Gastroesophageal sphincter (tissue), 4 donors: Measurements from ENCODE around the gene ODC1. TPM values are rescaled to one million over a fixed set of nuclear protein-coding genes. Genes with fewer than 3 reads are reported as not detected.
"Not testable (repeated sequence)": the region's sequence is repeated elsewhere in the genome, so short reads cannot be mapped to it uniquely, and the experiment has no call there.

Source experiments
- ATAC-seq: fragments of 150-250 bp; one replicate; pipeline ENCODE4 v1.9.1; 2016; ENCODE audit warnings: mild to moderate bottlenecking, moderate library complexity
- H3K27ac ChIP-seq, 4 donors: fragments of 200-600 bp; sonication (generic) in 3 of 4; 1 replicate in 3 of 4; 2 replicates in 1 of 4; pipeline ENCODE4 v1.5.1; 2016 to 2019
- H3K27me3 ChIP-seq: fragments of 200-600 bp; sonication (generic); one replicate; pipeline ENCODE4 v1.5.1; 2019
- H3K36me3 ChIP-seq, 2 donors: fragments of 200-600 bp; sonication (generic); one replicate each; pipeline ENCODE4 v1.5.1; 2019; ENCODE audit warnings: control low read depth in 1 of 2
- H3K4me1 ChIP-seq, 3 donors: fragments of 200-600 bp; sonication (generic); 1 replicate in 2 of 3; 2 replicates in 1 of 3; pipeline ENCODE4 v1.5.1; 2016 to 2019; ENCODE audit warnings: control low read depth in 2 of 3
- H3K4me3 ChIP-seq, 2 donors: fragments of 200-600 bp; sonication (generic); one replicate each; pipeline ENCODE4 v1.5.1; 2019; ENCODE audit warnings: mild to moderate bottlenecking in 1 of 2, moderate library complexity in 1 of 2
- H3K9me3 ChIP-seq, 3 donors: fragments of 200-600 bp; sonication (generic); one replicate each; pipeline ENCODE4 v1.5.1; 2017 to 2019; ENCODE audit warnings: control low read depth in 2 of 3
- EP300 ChIP-seq: sonication (generic); formaldehyde crosslinking; IDR thresholded peaks from one replicate; pipeline ENCODE4 v1.6.1; 2017; ENCODE audit warnings: antibody characterized with exemption, mild to moderate bottlenecking
- POLR2A ChIP-seq, 2 donors: fragments of 450-650 bp; IDR thresholded peaks; one replicate each; pipeline ENCODE4 v1.6.1; 2017; ENCODE audit warnings: antibody characterized with exemption in 2 of 2, mild to moderate bottlenecking in 2 of 2, moderate library complexity in 1 of 2
- POLR2AphosphoS5 ChIP-seq: sonication (generic); formaldehyde crosslinking; IDR thresholded peaks from one replicate; pipeline ENCODE4 v1.6.1; 2017; ENCODE audit warnings: antibody characterized with exemption
- WGBS, 2 donors: methylation state at CpG; one replicate each; pipeline ENCODE4 v1.1.5; 2018; ENCODE audit warnings: low coverage in 1 of 2; 5-methylcytosine and 5-hydroxymethylcytosine counted together
- total RNA-seq, 4 donors: library from RNA; depleted of rRNA; stranded (reverse); fragments of >200 nt; gene quantifications; one replicate each; pipeline ENCODE4 v1.1.0, GENCODE V29; 2016
- TF ChIP-seq, protein P1 (sequence below), 4 experiments: fragments of 200-600 bp in 2 of 4; fragments of 450-650 bp in 2 of 4; sonication (generic) in 1 of 4; IDR thresholded peaks; one replicate each; pipeline ENCODE4 v1.5.1; 2017 to 2019; ENCODE audit warnings: antibody characterized with exemption in 4 of 4, mild to moderate bottlenecking in 2 of 4, moderate library complexity in 2 of 4

The ODC1 gene
- total RNA-seq, 4 donors from 2014 or later, result 105 to 199 (median 137) TPM

DNA sequence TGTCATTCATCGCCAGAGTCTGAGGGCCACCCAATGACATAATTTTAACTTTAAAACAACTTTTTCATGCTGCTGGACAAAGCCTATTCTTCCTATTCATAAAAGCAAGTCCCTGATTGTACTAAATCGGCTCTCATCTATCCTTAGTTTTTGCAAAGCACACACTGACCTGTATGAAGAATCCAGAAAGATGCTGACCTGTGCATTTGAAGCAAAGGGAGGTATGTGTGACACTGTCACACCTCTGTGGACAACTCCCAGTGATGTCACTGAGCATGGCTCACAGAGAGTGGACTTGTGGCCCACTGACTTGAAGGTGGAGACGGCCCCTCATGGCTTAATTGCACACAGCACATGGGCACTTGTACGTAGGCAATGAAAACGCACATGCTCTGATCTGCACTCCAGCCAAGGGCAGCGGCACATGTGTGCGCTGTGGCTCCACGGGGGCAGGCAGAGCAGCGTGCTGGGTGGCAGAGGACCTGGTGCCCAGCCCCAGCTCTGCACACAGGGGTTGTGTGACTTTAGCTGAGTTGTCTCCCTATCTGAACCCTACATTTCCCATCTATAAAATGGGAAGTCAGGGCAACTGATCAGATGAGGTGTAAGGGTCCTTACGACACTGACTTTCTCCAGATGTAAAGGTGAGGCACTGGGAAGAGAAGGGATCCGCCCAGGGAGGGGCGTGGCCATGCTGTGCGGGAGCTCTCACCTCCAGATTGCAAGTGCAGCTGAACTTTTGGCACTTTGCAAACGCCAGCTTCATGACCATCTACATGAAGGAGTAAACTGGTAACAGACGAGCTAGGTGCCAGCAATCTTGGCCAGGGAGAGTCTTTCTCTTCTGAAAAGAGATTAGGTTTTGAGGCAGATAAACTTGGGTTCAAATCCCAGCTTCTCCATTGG lies 14.3 kb upstream of the ODC1 start:
- Histone ChIP-seq H3K36me3 (no peaks in the 10 kb centered on the region), H3K27me3 (no peaks in the 10 kb centered on the region), H3K27ac (no peak overlapping the region), H3K4me1 (peaks cover 0 to 13% (median 0%) of the 10 kb centered on the region in 3 donors), H3K9me3 (no peaks in the 10 kb centered on the region), H3K4me3 (no peak overlapping the region)
- no peak for TF ChIP-seq POLR2A (IDR thresholded peaks at IDR 0.05)
- no peak for TF ChIP-seq POLR2AphosphoS5
- TF ChIP-seq, protein P1, sequence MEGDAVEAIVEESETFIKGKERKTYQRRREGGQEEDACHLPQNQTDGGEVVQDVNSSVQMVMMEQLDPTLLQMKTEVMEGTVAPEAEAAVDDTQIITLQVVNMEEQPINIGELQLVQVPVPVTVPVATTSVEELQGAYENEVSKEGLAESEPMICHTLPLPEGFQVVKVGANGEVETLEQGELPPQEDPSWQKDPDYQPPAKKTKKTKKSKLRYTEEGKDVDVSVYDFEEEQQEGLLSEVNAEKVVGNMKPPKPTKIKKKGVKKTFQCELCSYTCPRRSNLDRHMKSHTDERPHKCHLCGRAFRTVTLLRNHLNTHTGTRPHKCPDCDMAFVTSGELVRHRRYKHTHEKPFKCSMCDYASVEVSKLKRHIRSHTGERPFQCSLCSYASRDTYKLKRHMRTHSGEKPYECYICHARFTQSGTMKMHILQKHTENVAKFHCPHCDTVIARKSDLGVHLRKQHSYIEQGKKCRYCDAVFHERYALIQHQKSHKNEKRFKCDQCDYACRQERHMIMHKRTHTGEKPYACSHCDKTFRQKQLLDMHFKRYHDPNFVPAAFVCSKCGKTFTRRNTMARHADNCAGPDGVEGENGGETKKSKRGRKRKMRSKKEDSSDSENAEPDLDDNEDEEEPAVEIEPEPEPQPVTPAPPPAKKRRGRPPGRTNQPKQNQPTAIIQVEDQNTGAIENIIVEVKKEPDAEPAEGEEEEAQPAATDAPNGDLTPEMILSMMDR (IDR thresholded peaks at IDR 0.05), result no peak
- TF ChIP-seq EP300, result no peak
- ATAC-seq, result no peak
- WGBS, 2 donors, result 62 to 87% methylated on average over 7 of the region's 15 CpGs

DNA sequence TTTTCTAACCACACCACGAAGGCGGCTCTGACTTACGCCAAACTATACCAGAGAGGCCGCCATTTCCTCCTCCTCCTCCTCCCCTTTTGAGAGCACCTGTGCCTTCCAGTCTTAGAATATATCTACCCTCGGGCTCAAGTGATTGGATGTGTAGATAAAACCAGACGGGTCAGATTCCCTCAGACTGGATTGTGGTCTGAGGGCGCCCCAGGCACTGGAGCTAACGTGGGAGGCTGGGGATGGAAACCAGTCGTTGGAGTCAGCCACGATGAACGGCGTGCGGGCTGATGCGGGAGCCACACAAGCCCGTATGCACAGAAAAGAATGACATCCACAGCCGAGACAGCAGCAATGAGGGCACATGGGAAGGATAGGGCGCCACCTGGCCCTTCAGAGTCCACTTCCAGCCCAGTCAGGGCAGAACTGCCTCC lies 12.3 kb upstream of the ODC1 start:
- H3K27me3 ChIP-seq, result no peaks in the 10 kb centered on the region
- WGBS, 2 donors, result 77 to 93% methylated on average over 5 to 12 of the region's 17 CpGs
- TF ChIP-seq EP300, result no peak
- TF ChIP-seq POLR2A (IDR thresholded peaks at IDR 0.05), result no peak
- TF ChIP-seq, protein P1 (IDR thresholded peaks at IDR 0.05), result no peak
- TF ChIP-seq POLR2AphosphoS5, result no peak
- no peaks in the 10 kb centered on the region for H3K36me3 ChIP-seq
- no peak for ATAC-seq
- H3K27ac ChIP-seq, result no peak overlapping the region
- no peak overlapping the region for H3K4me3 ChIP-seq
- peaks cover 0 to 18% (median 0%) of the 10 kb centered on the region in 3 donors for H3K4me1 ChIP-seq
- H3K9me3 ChIP-seq, result no peaks in the 10 kb centered on the region

DNA sequence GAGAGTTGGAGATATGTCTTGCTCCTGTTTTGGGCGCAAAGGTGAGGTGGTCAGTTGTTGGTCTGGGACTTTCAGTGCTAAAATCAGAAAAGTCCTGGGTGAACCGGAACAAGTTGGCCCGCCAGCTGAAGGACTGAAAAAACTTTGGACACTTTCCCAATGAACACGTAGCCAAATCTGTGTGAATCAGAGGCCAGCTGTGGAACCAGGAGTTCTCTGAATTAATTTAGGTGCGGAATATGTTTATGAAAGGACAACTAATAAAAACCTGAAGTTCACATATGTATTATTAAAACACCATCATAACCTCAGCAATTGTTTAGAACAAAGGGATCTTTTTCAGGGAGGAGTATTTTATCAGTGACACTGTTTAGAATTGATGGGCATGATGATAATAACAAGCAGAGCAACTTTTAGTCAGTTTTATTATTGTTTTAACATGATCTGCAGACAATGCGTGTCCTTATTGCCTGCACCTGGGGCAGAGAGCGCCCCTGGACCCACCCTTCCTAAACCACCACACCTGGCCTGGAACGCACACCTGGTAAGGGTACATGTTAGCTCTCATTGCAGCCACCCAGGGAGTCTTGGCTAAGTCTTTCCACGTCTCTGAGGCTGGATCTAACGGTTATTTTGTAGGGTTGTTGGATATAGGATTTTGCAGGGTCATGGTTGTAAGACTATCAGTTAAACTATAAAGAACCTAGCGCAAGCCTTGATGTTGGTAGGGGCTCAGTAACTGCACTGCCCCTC lies 9.9 kb upstream of the ODC1 start:
- Histone ChIP-seq H3K9me3 (no peaks in the 10 kb centered on the region), H3K27ac (peak overlapping the region in 3 of 4 donors; percentile 16 to 52 (median 44)), H3K36me3 (no peaks in the 10 kb centered on the region), H3K4me3 (no peak overlapping the region), H3K27me3 (no peaks in the 10 kb centered on the region), H3K4me1 (peaks cover 0 to 41% (median 0%) of the 10 kb centered on the region in 3 donors)
- TF ChIP-seq POLR2A (IDR thresholded peaks at IDR 0.05) (no peak), EP300 (no peak), POLR2AphosphoS5 (peak; percentile 60)
- TF ChIP-seq, protein P1 (IDR thresholded peaks at IDR 0.05), result no peak
- 20 to 40% methylated on average over 7 to 9 of the region's 11 CpGs for WGBS, 2 donors
- ATAC-seq, result peak; percentile 35

DNA sequence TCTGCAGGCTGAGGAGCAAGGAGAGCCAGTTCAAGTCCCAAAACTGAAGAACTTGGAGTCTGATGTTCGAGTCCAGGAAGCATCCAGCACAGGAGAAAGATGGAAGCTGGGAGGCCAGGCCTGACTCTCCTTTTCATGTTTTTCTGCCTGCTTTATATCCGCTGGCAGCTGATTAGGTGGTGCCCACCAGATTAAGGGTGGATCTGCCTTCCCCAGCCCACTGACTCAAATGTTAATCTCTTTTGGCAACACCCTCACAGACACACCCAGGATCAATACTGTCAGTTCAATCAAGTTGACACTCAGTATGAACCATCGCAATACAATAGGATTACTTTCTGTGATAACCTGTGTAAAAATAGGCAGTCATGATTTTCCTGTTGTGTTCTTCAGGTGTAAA lies 9.1 kb upstream of the ODC1 start:
- H3K36me3 ChIP-seq, ATAC-seq, H3K9me3 ChIP-seq, H3K4me3 ChIP-seq, H3K27me3 ChIP-seq: not testable (repeated sequence)
- Histone ChIP-seq H3K27ac (peak overlapping the region in 1 of 4 donors; percentile 44), H3K4me1 (peaks cover 0 to 49% (median 0%) of the 10 kb centered on the region in 3 donors)
- WGBS, 2 donors, result 84 to 94% methylated on average over 2 to 3 of the region's 3 CpGs

DNA sequence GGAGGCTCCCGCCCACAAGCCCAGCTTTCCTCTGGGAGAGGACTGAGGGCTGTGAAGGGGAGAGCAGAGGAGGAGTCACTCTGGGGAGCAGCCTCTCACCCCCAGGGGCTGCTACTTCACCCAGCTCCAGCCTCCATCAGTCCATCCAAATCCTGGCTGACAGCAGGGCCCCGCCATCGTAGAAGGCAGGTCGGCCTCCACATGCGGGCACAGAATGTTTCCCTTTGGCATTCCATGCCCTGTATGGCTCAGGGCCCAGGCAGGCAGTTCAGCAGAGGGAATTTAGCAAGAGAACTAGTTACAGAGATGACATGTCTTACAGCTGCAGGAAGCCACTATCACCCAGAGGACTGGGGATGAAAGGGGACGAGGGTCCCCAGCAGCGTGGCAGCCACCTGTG lies 6.4 kb upstream of the ODC1 start:
- H3K4me1 ChIP-seq, result peaks cover 0 to 65% (median 0%) of the 10 kb centered on the region in 3 donors
- no peak overlapping the region for H3K4me3 ChIP-seq
- TF ChIP-seq EP300 (no peak), POLR2A (IDR thresholded peaks at IDR 0.05) (no peak), POLR2AphosphoS5 (peak; percentile 73)
- TF ChIP-seq, protein P1 (IDR thresholded peaks at IDR 0.05), result no peak
- WGBS, 2 donors, result 40 to 57% methylated on average over 1 to 4 of the region's 7 CpGs
- peak; percentile 60 for ATAC-seq
- no peaks in the 10 kb centered on the region for H3K27me3 ChIP-seq
- no peaks in the 10 kb centered on the region for H3K9me3 ChIP-seq
- H3K27ac ChIP-seq, result peak overlapping the region; percentile 16 to 82 (median 80)
- no peaks in the 10 kb centered on the region for H3K36me3 ChIP-seq
